ENCODE results near the gene KRTAP10-12. TPM values are rescaled to one million over a fixed set of nuclear protein-coding genes. Genes with fewer than 3 reads are reported as not detected.
A peak's percentile ranks its signal among the peaks of the same experiment; 100 is the strongest.
"Not testable (repeated sequence)": the region's sequence is repeated elsewhere in the genome, so short reads cannot be mapped to it uniquely, and the experiment has no call there.

Gene KRTAP10-12
- total RNA-seq, 3 donors from 2014 or later (not counting 1 experiment from before 2014, with no cell fraction given), result not detected

DNA sequence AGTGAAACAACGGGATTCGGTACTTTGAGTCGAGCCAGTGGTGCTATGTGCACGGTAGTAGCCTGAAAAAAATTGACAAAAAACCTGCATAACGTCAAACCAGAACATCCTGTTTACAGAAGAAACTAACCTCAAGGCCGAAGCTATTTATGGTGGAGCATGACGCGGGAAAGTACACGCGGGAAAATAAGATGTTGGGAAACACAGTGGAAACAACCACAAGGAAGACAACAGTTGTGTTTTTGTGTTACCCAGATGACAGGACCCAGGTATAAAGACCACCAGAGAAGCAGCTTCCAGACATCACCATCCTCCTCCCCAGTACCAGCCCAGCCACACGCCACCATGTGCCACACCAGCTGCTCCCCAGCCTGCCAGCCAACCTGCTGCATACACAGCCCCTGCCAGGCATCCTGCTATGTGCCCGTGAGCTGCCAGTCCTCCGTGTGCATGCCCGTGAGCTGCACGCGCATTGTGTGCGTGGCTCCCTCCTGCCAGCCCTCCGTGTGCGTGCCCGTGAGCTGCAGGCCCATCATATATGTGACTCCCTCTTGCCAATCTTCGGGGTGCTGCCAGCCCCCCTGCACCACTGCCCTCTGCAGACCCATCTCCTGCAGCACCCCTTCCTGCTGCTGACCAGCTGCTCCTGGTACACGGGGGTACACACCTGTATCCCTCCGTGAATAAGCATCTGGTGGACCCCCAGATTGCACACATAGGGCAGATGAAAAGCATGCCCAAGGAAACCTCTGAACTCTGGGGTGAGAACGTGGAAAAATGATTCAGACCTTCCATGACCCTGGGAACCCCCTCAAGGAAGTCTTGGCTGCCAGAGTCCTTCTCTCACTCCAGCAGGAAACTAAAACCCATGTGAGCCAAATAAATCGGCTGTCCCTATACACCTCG is 39.1 kb upstream of the KRTAP10-12 start, which contains the start of gene KRTAP12-3:
TSS of gene KRTAP12-3 (plus strand) at position 298 of the 906 bp plus-strand sequence. CDS start at position 346, 48 bp downstream.
- DNase-seq (peak; percentile 49 to 90), ATAC-seq (peak; percentile 76 to 86 (median 77))
- peaks cover 13% of the 10 kb centered on the region for H3K9me3 ChIP-seq (ENCODE audit: control insufficient read depth, insufficient read depth, low read length)
- no peaks in the 10 kb centered on the region for H3K36me3 ChIP-seq (ENCODE audit: control insufficient read depth, insufficient read depth, low read length)
- Mint-ChIP-seq H3K27me3 (ENCODE audit: low read depth in 2 of 2) (peaks cover 5 to 7% of the 10 kb centered on the region in 2 donors), H3K4me3 (peak within 1 kb of the TSS; percentile 74), H3K36me3 (peaks cover 18% of the 10 kb centered on the region), H3K27ac (peak within 1 kb of the TSS; percentile 89 to 94), H3K4me1 (peaks cover 55 to 56% of the 10 kb centered on the region in 2 donors), H3K9me3 (peaks cover 2 to 12% of the 10 kb centered on the region in 2 donors)
- H3K27me3 ChIP-seq (ENCODE audit: control insufficient read depth, insufficient read depth, low read length), result no peaks in the 10 kb centered on the region
- H3K27ac ChIP-seq (ENCODE audit: low read length), result peak within 1 kb of the TSS; percentile 81
- H3K4me3 ChIP-seq (ENCODE audit: low read length), result no peak within 1 kb of the TSS
- TF ChIP-seq, protein P1, sequence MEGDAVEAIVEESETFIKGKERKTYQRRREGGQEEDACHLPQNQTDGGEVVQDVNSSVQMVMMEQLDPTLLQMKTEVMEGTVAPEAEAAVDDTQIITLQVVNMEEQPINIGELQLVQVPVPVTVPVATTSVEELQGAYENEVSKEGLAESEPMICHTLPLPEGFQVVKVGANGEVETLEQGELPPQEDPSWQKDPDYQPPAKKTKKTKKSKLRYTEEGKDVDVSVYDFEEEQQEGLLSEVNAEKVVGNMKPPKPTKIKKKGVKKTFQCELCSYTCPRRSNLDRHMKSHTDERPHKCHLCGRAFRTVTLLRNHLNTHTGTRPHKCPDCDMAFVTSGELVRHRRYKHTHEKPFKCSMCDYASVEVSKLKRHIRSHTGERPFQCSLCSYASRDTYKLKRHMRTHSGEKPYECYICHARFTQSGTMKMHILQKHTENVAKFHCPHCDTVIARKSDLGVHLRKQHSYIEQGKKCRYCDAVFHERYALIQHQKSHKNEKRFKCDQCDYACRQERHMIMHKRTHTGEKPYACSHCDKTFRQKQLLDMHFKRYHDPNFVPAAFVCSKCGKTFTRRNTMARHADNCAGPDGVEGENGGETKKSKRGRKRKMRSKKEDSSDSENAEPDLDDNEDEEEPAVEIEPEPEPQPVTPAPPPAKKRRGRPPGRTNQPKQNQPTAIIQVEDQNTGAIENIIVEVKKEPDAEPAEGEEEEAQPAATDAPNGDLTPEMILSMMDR (IDR thresholded peaks at IDR 0.05), result no peak
- peaks cover 57% of the 10 kb centered on the region for H3K4me1 ChIP-seq (ENCODE audit: control insufficient read depth, insufficient read depth, low read length)
- WGBS (ENCODE audit: insufficient coverage), result 57% methylated on average over 26 of the region's 26 CpGs
- intact Hi-C loops (cut with micrococcal nuclease), result loop anchor here (2.0 kb wide), 2 partner anchors 31 to 39 kb away; partner anchors contain the start of gene KRTAP10-9

DNA sequence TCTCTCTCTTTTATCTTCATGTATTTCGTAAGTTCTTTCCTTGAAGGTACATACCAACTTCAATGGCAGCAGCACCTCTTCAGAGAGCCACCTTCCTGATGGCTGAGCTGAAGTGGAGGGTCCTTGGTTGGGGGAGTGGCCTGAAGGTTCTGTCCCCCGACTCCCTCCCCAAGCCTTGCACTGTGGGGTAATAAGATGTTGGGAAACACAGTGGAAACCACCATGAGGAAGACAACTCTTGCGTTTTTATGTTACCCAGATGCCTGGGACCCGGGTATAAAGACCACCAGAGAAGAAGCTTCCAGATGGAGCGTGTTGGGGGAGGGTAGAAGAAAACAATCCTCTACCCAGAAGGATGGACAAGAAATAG is 38.4 kb upstream of the KRTAP10-12 start:
- no peaks in the 10 kb centered on the region for H3K36me3 ChIP-seq (ENCODE audit: control insufficient read depth, insufficient read depth, low read length)
- no peaks in the 10 kb centered on the region for H3K27me3 ChIP-seq (ENCODE audit: control insufficient read depth, insufficient read depth, low read length)
- WGBS (ENCODE audit: insufficient coverage), result 62% methylated on average over 4 of the region's 5 CpGs
- DNase-seq, result no peak
- H3K4me1 Mint-ChIP-seq, result peaks cover 55 to 56% of the 10 kb centered on the region in 2 donors
- no peak for ATAC-seq
- H3K9me3 ChIP-seq (ENCODE audit: control insufficient read depth, insufficient read depth, low read length), result peaks cover 13% of the 10 kb centered on the region
- no peak overlapping the region for H3K4me3 ChIP-seq (ENCODE audit: low read length)
- TF ChIP-seq, protein P1 (IDR thresholded peaks at IDR 0.05), result no peak
- peak overlapping the region; percentile 74 for H3K4me3 Mint-ChIP-seq
- intact Hi-C loops (cut with micrococcal nuclease), result loop anchor here (2.0 kb wide), 1 partner anchor 32 kb away; the partner anchor contains the start of gene KRTAP10-9
- H3K4me1 ChIP-seq (ENCODE audit: control insufficient read depth, insufficient read depth, low read length), result peaks cover 57% of the 10 kb centered on the region
- H3K27me3 Mint-ChIP-seq (ENCODE audit: low read depth in 2 of 2), result peaks cover 5 to 7% of the 10 kb centered on the region in 2 donors
- peaks cover 2 to 12% of the 10 kb centered on the region in 2 donors for H3K9me3 Mint-ChIP-seq
- peak overlapping the region; percentile 81 for H3K27ac ChIP-seq (ENCODE audit: low read length)
- peak overlapping the region; percentile 89 to 94 for H3K27ac Mint-ChIP-seq
- peaks cover 18% of the 10 kb centered on the region for H3K36me3 Mint-ChIP-seq

DNA sequence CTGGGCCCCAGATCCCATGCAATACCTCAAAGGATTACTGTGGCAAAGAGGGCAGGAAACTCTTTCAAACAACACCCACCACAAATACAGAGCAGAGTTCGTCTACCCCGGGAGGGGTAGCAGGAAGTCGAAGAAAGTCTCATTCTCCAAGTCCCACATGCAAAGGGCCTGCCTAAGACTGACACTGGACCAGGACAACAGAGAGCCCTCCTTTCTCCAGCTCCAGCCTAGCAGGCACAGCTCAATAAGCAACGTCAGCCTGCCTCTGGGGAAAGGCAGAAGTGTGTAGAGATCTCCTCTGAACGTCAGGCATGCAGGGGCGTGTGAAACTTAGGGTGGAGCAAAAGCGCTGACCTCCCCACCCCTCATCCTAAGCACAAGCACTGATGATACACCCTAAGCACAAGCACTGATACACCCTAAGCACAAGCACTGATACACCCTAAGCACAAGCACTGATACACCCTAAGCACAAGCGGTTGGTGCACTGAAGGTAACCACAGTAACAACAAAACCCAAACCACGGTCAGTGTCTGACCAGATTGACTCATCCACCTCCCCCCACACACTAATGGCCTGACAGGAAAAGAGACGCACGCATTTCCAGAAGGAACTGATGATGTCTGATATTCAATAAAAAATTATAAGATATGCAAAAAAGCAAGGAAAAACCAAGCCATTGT is 37.9 kb upstream of the KRTAP10-12 start:
- Mint-ChIP-seq H3K4me3 (peak overlapping the region; percentile 74), H3K4me1 (peaks cover 50 to 51% of the 10 kb centered on the region in 2 donors), H3K36me3 (peaks cover 18% of the 10 kb centered on the region), H3K27ac (peak overlapping the region; percentile 89 to 94), H3K9me3 (peaks cover 2 to 12% of the 10 kb centered on the region in 2 donors), H3K27me3 (ENCODE audit: low read depth in 2 of 2) (peaks cover 5 to 7% of the 10 kb centered on the region in 2 donors)
- TF ChIP-seq, protein P1 (IDR thresholded peaks at IDR 0.05), result no peak
- Histone ChIP-seq H3K27ac (ENCODE audit: low read length) (peak overlapping the region; percentile 81), H3K36me3 (ENCODE audit: control insufficient read depth, insufficient read depth, low read length) (no peaks in the 10 kb centered on the region), H3K4me1 (ENCODE audit: control insufficient read depth, insufficient read depth, low read length) (peaks cover 52% of the 10 kb centered on the region), H3K9me3 (ENCODE audit: control insufficient read depth, insufficient read depth, low read length) (peaks cover 13% of the 10 kb centered on the region), H3K27me3 (ENCODE audit: control insufficient read depth, insufficient read depth, low read length) (no peaks in the 10 kb centered on the region), H3K4me3 (ENCODE audit: low read length) (no peak overlapping the region)
- intact Hi-C loops (cut with micrococcal nuclease), result loop anchor here (2.0 kb wide), 1 partner anchor 32 kb away; the partner anchor contains the start of gene KRTAP10-9
- WGBS (ENCODE audit: insufficient coverage), result 36% methylated on average over 10 of the region's 11 CpGs
- peak in 1 of 2 donors; percentile 66 for DNase-seq
- ATAC-seq, result peak in 1 of 3 donors; percentile 30

DNA sequence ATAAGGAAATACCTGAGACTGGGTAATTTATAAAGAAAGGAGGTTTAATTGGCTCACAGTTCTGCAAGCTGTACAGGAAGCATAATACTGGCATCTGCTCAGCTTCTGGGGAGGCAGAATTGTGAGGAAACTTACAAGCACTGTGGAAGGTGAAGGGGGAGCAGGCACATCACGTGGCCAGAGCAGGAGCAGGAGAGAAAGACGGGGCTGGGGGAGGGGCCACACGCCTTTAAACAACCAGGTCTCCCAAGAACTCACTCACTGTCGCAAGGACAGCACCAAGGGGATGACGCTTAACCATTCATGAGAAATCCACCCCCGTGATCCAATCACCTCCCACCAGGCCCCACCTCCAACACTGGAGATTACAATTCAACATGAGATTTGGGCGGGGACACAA is 35.4 kb upstream of the KRTAP10-12 start:
- H3K36me3 ChIP-seq (ENCODE audit: control insufficient read depth, insufficient read depth, low read length); H3K9me3 ChIP-seq (ENCODE audit: control insufficient read depth, insufficient read depth, low read length); H3K27me3 ChIP-seq (ENCODE audit: control insufficient read depth, insufficient read depth, low read length); H3K4me3 Mint-ChIP-seq; H3K4me3 ChIP-seq (ENCODE audit: low read length); ATAC-seq; H3K27ac ChIP-seq (ENCODE audit: low read length); H3K27me3 Mint-ChIP-seq (ENCODE audit: low read depth in 2 of 2); intact Hi-C loops (cut with micrococcal nuclease); DNase-seq; H3K9me3 Mint-ChIP-seq: not testable (repeated sequence)
- peaks cover 35 to 40% of the 10 kb centered on the region in 2 donors for H3K4me1 Mint-ChIP-seq
- WGBS (ENCODE audit: insufficient coverage), result 85% methylated on average over 6 of the region's 7 CpGs
- peak overlapping the region in 1 of 2 donors; percentile 63 for H3K27ac Mint-ChIP-seq
- peaks cover 10% of the 10 kb centered on the region for H3K36me3 Mint-ChIP-seq
- peaks cover 30% of the 10 kb centered on the region for H3K4me1 ChIP-seq (ENCODE audit: control insufficient read depth, insufficient read depth, low read length)
